B cell (primary cell): ENCODE measurements around the gene PRRT1.

Experiments
- CTCF ChIP-seq: fragments of 200-600 bp; IDR thresholded peaks from one replicate; pipeline ENCODE4 v1.8.0; 2022; ENCODE audit warnings: antibody characterized with exemption, mild to moderate bottlenecking
- EZH2 ChIP-seq: IDR thresholded peaks from 2 replicates; pipeline ENCODE4 v1.6.1; 2012; ENCODE audit warnings: borderline replicate concordance, low read depth, mild to moderate bottlenecking, moderate library complexity, low read length; ENCODE audit not compliant: insufficient read depth, poor library complexity, severe bottlenecking

- no peak for TF ChIP-seq CTCF
- TF ChIP-seq EZH2: no peak
Observed at GRCh38 chr6:32175711-32176475, 24.2 kb upstream of the PRRT1 start, which contains the start of gene AGPAT1.
